NCI-H2081 (cell line): ENCODE measurements around the gene SORCS2.

ENCODE experiments used
- DNase-seq, 2 experiments: peaks; one replicate each; lab custom pipeline; 2025; lab: John Stamatoyannopoulos, UW

SORCS2 gene

DNA sequence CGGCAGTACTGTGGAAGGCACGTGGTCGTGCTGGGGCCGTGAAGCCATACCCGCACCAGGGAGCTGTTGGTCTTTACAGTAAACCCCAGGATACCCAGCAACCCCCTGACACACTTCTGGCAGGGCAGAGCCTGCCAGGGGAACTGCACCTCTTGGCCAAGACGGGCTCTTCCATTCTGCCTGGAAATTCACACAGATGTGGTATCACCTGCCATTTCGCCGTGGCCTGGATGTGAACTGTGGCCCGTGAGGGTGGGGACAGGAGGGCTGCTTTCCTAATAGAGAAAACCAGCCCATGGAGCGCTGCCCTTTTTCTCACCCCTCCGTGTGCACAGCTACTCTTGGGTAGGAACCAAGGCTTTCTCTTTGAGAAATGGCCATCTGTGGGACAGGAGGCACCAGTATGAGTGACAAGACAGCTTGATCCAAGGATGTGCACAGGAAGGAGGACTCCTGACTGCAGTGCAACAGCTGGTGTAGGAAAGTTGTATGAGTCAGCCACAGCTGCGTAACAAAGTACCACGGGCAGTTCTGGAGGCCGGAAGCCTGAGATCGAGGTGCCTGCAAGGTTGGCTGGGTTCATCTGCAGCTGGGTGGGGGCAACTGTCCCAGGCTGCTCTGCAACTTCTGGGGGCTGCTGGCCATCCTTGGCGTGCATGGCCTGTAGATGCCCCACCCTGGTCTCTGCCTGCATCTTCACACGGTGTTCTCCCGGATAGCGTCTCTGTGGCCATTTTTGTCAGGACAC is 146.7 kb downstream of the SORCS2 start:
- DNase-seq: no peak

DNA sequence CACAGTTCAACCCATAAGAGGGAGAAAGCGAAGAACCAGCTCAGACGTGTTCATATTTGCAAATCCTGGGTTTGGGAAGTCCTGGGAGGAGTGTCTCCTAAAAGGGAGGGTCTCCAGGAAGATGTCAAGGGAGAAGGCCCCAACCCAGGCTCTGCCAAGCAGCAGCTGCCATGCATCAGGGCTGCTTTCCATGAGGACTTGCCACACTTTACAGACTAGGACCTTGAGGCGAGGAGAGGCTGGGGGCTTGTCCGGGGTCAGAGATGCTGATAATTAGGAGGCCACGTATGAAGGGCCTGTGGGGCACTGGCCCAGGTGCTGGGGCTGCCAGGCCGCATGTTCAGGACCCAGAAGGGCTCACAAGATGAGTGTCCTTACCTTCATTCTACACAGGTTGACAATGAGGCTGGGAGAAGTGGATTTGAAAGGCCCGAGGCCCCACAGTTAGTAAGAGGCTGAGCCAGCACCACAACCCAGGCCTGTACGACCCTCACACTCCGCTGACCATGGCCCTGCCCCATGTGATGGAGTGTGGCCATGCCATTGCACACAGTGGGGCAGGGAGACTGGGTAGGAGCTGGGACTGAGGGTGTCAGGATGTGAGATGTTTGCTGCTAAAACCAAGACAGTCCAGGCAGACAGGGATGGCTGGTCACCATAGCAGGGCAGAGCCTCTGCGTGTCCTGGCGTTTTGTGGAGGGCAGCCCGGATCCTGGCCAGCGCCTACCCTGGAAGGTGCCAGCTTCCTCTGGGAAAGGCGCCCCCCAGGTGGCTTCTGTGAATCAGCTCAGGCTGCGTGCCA is 147.6 kb downstream of the SORCS2 start:
- DNase-seq: no peak

DNA sequence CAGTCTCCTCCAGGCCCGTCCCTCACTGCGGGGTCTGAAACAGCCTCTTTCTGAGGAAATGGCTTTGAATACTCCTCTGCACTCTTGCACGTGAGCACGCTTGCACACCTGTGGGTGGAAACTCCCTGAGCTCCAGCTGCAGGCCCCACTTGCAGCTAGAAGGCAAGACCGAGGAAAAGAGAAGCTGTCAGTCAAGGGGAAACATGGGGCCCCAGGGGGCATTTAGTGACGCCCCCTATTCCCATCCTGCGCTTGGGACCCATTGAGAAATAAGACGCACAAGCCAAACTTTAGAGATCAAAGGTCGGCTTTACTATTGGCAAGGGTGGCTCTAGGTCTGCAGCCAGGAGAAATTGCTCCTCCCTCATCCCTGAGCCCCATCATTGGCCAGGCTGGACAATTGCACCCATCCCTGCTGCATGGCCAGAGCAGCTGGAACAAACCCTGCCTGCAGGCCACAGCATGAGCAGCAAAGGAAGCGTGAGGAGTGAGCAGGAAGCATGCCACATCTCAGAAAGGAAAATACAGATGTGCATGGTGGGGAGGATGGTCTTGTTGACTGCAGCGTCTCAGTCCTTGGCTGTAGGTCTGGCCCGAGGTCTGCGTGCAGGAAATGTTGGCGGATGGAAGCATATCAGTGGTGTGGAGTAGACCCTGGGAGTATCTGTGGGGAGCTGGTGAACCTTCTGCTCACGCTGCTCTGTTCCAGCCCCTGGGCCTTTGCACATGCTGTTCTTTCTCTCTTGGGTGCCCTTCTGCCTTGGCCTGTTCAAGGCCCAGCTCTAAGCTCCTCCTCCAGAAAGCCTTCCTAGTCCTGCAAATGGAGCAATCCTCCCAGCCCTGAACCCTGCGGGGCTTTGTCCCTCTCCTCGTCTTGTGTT is 148.5 kb downstream of the SORCS2 start:
- DNase-seq: no peak

DNA sequence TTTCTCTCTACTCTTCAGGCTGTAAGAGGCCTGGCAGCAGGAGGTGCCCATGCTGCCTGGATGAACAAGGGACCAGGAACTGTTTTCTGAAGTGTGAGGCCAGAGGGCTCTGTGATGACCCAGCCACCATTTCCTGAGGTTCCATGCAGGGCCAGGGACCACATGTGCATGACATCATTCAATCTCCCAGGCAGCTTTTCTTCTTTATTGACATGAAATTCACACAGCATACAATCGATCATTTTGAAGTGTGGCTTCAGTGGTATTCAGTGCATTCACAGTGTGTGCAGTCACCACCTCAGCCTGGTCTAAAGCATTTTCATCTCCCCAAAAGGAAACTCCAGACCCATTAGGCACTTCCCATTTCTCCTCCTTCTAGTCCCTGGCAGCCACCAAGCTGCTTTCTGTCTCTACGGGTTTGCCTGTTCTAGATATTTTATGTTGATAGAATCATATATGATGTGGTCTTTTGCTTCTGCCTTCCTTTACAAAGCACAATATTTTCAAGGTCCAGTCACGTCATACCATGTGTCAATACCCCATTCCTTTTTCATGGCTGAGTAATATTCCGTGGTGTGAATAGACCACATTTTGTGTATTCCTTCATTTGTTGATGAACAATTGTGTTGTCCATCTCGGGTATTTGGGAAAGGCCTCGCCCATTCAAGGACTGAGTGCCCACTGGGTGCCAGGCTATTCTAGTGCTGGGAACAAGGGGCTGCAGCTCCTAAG is 149.3 kb downstream of the SORCS2 start:
- no peak for DNase-seq

DNA sequence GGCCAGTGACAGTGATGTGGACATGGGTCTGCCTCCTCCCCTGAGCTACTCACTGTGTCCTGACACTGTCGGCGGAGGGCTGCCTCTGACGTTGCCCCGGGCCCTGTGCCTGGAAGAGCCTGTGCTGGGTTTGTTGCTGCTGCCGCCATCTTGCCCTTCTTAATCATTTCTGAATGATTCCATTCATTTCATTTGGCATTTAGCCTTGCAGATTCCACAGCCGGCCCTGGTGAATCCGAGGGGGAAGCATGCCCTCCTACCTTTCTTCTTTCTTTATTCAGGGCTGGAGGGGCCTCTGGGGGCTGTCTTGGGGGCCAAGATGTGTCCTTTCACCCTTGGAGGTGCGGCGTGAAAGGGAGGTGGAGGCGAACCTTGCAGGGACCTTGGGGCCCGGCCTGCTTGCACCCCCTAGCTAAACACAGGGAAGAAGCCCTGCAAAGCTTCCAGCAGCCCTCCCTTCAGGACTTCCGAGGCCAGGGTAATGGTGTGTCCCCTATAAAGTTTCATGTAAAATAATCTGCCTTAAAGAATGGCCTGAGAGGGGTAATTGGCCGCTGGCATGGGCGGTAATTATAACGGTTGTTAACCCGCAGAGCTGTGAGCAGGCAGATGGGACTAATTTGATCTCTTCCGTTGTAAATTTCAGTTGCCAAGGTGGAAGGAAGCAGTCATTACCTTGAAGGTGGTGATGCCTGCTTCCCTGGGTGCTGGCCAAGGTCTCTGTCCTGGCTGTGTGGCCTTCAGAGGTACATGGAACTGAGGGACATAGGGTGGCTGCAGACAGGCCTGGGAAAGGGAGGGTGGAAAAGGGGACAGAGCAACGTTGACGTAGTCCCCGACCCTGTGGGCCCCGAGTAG is 150.1 kb downstream of the SORCS2 start:
- no peak for DNase-seq

DNA sequence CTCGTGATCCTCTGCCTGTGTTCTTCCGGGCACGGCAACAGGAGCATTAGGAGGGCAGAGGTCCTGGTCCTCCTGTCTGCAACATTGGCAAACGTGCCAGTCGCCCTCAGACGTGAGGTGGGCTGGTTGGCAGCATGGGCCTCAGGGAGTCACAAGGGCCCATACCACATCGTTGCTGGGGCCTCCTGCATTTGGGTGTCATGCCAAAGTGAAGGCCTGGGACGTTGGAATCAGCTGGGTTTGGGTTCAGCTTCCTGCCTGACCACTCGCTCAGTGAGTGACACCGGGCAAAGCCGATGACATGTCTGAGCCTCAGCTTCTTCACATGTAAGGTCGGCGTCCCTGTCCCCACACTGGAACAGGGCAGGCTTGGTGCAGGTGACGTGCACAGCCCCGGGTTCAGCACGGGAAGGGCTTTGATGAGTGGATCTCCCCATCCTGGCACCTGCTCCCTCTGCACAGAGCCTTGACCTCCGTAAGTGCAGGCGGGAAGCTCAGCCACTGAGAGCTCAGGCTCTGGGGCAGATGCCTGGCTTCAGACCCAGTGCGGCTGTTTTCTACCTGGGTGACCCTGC is 150.8 kb downstream of the SORCS2 start:
- DNase-seq: no peak

DNA sequence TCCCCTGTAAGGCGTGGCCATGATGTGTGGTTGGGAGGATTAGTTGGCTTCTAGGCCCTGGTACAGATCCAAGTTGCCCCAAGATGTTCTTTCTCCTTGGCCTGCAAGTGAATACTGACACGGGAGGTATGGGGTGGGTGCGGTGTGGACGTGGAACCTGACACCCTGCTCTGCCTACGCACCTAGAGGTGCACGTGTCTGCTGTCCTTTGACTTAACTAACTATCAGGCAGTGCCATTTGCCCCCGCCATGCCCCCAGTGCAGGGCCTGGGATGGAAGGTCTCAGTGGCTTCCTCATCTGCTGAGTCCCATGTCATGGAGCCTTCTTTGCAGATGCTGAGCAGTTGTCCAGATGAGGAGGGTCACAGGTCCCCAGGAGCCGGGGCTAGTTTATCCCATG is 151.6 kb downstream of the SORCS2 start:
- DNase-seq: no peak

DNA sequence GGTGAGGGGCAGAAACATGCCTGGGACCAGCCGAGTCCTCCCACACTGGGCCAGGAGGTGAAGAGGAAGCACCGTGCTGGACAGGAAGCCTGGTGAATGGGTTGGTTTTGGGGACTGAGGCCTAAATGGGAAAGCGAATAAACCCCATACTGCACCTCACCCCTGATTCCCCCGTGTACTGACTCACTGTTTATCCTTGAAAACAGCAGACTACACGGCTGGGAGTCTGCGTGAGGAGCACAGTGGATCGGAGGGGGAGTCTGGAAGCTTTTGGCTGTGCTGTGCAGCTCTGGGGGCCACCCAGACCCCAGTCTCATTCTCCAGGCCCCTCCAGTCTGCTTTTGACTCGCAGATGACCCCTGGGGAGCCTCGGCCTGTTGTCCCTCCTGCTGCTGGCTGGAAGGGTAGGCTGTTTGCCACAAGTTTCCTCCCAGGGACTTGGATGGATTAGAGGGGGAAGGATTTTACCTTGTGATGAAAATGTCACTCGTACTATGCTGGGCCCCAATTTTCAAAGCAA is 152.4 kb downstream of the SORCS2 start:
- DNase-seq: no peak

DNA sequence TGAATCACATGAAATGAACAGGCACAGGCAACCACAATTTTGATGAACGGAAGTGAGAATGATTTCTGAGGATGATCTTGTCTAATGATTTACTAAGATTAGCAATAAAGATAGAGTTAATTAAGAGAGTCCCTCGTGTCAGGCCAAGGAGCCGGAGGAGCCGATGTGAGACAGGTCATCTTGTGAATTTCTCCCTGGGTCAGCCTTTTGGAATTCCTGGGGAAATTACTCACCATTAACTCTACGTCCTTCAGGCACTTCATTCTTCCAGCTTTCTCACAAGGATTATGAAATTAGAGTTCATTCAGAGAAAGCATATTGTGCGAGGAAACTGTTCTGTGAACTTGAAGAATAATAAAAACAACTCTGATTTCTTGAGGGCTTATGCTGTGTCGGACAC is 155.6 kb downstream of the SORCS2 start:
- no peak for DNase-seq

DNA sequence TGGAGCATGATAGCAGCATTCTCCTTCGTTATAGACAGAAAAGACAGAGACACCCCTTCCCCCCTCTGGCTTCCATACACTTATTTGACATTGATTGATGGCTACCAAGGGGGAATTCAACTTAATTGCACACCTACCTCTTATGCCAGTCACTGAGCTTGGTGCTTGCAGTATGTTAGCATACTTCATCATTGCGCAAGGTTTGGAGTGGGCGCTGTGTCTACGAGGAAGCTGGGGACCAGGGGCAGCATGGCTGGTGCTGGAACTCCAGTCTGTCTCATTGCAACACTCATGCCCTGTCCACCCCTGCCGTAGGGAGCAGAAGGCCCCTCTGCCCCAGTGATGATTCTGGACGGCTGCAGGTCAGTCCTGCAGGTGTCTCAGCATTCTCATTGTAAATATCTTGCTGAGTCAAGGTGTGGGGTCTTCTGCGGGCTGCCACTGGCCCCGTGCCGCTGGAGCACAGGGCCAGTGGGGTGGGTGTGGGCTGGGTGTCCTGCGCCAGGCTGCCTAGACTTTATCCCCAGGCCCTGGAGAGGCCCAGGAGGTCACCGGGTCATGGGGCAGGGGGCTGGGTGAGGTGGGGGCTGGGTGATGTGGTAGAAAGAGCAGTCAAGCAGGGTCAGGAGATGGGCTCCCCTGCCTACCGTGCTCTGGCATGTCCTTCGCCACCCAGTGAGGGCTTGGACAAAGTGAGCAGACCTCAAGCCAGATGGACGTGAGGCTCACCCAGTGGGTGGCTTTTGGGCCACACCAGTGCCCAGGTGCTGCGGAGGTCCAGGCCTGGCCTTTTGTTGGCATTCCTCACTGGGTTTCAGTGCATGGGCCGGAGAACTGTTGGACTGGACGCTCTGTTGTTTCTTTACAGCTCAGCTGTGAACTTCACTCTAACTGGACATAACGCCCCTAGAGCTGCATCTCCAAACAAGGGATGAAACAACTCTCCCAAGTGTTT is 156.9 kb downstream of the SORCS2 start:
- no peak for DNase-seq

DNA sequence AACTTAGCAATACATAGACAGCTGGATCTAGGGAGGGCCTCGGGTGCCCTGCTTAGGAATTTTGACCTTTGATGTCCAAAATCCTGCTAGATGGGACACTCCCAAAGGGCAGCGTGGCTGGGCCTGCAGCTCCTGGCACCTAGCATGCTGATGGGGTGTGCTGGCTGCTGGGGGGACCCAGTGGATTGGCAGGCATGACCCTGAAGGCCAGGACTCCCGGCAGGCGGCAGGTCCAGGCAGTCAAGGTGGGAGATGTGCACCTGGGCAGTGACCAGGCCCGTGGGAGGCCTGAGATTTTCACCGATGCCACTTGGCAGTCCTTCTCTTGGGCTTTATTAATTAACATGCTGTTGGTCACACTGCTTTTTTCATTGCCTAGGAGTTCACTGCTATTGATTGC is 158.1 kb downstream of the SORCS2 start:
- no peak for DNase-seq

DNA sequence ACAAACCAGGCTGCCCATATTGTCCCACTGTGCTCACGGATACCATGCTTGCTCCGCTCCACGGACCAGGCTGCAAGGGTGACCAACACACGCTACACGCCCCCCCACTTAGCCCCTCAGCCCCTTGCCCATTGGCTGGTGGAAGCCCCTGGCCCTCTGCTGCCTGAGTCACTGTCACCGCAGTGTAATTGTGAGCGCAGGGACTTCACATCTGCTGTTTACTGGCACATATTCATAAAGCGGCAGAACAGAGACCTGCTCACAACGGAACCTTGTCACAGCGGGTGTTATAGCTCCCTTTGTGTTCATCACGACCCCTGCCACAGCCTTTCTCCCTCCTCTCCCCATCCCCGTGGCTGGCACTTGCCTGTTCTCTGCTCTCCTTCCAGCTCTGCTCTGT is 158.7 kb downstream of the SORCS2 start:
- DNase-seq: no peak

DNA sequence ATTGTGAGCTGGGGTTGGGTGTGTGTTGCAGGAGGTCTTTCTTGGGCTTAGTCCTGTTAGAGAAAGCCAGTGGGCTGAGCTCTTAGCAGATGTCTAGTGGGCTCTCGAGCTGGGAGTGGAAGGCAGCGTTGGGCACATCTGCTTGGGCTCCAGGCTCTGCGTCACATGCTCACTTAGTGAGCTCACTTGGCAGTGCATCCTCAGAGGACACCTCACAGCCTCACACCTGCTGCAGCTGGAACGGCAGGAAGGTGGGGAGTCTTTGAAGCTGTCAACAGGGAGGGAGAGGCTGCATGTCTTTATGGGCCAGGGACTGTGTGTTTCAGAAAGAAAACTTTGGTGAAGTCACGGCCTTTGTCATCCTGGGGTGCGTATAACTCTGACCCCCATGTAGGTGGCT is 160.1 kb downstream of the SORCS2 start:
- DNase-seq: no peak

DNA sequence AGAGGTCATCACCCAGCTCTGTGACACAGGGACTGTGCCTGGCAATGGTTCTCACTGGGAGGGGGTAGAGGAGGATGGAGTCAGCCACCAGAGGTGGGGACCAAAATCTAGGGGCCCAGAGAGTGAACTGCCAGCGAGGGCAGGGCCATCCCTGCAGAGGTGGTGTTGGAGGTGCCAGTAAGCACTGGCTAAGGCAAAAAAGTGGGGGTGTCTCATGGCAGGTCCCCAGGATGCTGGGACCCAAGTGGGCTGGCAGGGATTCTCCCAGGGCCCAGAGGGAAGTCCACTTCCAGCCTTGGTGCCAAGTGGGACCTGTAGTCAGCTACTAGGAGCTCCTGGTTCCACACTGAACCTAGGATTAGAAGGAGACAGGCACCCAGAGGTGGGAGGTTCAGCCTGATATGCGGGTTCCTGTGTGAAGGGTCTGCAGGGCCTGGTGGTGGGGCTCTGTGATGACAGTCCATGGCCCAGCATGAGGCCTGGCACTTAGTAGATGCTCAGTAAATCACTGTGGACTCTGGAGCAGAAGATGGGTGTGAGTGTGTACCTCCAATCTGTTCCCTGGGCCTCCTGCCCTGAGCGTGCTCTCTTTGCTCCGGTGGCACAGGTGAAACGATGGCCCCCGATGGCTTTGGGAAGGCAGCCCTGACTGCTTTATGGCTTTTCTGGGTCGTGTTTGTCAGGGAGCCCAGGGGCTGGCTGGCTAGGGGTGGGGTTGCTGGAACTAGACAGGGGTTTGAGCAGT is 160.9 kb downstream of the SORCS2 start:
- DNase-seq: no peak

DNA sequence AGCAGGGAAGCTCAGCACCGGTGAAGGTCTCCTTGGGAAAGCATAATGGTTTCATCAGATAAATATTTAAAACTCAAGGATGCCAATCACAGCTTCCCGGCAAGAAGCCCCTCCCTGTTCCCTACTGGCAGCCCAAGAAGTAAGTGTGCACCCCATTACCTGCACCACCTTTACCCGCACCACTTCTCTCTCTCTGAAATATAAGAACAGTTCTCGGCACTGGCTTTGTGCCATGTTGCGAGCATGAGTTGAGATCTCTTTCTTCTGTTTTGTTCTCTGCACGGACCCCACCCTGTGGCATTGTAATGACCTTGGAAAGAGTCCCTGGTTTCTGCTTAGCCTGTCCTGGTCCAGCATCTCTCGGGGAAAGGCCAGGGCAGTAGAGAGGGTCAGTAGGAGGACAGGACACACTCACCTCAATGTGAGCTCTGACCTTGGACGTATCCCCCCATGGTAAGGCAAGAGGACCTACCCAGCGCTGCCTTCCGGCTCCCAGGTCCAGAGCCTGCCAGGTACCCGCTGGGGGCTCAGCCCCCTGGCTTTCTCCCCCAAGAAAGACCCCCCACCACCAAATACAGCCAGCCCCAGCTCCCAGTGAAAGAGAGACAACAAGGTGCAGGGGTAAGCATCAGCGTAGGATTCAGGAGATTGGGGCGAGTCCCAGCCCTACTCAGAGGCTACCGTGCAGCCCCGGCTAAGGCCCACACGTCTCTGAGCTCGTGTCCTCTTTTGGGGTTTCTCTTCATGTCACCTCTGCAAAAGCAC is 161.7 kb downstream of the SORCS2 start:
- no peak for DNase-seq

DNA sequence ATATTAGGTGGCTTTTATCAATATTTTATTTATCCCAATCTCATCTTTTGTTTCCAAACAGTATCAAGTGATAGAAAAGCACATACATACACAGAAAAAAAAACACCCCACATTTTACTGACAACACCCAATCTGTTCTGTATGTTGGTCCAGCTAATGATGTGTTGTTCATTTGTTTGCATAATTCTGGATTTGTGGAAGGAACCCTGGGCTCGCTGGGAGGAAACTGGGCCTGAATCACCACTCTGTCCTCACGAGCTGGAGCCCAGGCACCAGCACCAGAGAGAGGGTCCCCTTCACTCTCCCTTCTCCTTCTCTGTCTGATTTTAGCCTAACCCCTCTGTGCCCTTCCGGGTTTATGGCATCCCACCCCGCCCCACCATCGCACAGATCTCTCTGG is 162.6 kb downstream of the SORCS2 start:
- no peak for DNase-seq

DNA sequence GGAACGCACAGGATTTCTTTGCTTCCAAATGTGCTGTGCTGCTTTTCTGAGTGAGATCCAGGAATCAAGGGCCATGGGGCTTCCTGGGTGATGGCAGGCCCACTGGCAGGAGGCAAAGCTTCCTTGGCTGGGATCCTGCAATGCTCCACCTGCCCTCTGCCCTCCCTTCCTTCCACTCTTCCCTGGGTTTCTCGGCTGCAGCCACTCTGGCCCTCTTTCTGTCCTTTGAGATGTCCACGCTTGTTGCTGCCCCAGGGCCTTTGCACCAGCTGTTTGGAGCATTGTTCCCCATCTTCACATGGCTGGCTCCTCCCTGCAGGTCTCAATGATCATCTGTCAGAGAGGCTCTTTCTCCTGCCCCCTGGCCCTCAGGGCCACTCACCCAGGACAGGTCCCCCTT is 163.5 kb downstream of the SORCS2 start:
- no peak for DNase-seq
